LHCN-M2 (cell line): ENCODE results near the gene MIGA1. TPM values are rescaled to one million over a fixed set of nuclear protein-coding genes. Genes with fewer than 3 reads are reported as not detected.
"Not testable (repeated sequence)": the region's sequence is repeated elsewhere in the genome, so short reads cannot be mapped to it uniquely, and the experiment has no call there.

Experiments
- DNase-seq: peaks from one replicate; pipeline ENCODE4 v3.0.0-alpha.2; 2012; ENCODE audit warnings: low read depth
- total RNA-seq: library from RNA; depleted of rRNA; stranded (reverse); fragments of >200 nt; gene quantifications from 2 replicates; pipeline ENCODE4 v1.2.3, GENCODE V29; 2014; rRNA removed

MIGA1 gene
- total RNA-seq, 1 experiment from 2014 or later: 11.9 TPM

DNA sequence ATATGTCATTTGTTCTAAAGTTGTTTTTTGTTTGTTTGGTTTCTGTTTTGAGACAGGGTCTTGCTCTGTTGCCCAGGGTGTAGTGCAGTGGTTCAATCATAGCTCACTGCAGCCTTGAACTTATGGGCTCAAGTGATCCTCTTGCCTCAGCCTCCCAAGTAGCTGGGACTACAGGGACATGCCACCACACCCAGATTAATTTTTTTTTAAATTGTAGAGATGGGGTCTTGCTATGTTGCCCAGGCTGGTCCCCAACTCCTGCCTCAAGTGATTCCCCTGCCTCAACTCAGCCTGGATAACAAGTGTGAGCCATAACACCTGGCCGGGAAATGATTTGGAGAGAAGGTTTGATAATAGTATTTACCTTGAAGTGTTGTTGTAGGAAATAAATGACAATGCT lies 127.2 kb downstream of the MIGA1 start:
- DNase-seq: no peak

DNA sequence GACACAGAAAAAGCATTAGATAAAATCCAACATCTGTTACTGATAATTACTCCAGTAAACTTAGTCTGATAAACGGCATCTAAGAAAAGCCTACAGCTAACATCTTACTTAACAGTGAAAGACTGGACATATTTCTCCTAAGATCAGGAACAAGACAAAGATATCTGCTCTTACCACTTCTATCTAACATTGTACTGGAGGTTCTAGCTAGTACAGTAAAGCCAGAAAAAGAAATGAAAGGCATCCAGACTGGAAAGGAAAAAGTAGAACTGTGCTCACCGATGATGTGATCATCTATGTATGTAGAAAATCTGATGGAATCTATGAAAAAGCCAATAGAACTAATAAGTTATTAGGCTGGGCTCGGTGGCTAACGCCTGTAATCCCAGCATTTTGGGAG lies 130.7 kb downstream of the MIGA1 start:
- DNase-seq: no peak

DNA sequence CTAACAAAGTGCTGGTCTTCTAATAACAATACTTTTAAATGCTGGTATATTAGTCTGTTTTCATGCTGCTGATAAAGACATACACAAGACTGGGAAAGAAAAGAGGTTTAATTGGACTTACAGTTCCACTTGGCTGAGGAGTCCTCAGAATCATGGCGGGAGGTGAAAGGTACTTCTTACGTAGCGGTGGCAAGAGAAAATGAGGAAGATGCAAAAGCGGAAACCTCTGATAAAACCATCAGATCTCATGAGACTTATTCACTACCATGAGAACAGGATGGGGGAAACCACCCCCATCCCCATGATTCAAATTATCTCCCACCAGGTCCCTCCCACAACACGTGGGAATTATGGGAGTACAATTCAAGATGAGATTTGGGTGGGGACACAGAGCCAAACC lies 139.5 kb downstream of the MIGA1 start:
- not testable (repeated sequence) for DNase-seq

DNA sequence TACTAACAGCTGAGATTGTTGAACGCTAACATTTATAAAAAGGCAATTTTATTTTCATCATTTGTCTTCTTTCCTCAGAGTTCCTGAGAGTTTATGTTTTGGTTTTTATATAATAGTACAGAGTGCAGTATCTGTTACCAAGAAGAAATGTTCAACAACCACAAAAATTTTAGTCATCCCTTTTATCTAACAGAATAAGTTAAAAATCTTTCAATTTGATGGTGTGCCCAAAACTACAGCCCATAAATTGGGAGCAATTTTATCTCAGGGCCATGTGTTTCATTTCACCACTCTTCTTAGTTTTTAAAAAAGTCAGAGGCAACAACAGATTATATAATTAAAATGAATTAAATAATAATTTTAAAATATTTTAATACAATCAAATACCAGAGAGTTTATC lies 146.1 kb downstream of the MIGA1 start:
- peak; percentile 40 for DNase-seq

DNA sequence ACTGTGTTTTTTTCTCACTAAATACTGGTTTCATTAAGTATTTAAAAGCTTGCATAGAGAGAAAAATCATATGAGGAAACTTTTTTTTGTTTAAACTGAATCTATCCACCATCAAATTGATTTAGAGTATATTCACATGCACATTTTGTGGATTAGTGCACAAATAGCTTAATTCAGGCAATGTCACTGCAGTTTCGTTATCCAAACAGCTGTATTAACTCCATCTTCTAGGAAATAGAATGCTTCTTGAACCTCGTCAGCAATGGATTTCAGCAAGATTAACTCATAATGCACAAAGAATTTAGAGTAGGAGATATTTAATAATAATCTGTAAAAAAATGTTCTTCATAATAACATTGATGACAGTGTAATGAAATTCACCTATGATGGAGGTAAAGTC lies 146.5 kb downstream of the MIGA1 start:
- no peak for DNase-seq

DNA sequence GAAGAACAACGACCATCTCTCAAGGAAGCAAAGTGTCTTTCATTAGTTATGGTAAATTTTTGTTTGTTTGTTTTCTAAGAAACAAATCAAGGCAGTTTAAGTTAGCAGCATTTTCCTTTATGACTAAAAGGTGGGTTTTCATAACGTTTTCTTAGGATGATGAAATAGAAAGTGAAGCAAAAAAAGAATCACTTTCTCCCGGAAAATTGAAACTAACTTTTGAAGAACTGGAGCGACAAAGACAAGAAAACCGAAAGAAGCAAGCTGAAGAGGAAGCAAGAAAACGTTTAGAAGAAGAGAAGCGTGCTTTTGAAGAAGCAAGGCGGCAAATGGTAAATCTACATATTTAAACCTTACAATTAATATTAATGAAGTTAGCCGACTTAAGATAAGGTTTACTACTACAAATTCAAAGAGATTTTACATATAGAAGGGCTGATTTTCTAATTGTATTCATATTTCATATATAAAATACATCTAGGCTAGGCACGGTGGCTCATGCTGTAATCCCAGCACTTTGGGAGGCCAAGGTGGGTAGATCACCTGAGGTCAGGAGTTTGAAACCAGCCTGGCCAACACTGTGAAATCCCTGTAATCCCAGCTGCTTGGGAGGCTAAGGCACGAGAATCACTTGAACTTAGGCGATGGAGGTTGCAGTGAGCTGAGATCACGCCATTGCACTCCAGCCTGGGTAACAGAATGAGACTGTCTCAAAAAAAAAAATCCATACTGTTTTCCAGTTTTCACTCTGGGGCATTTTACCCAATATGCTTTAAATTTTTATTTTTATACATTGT lies 147.3 kb downstream of the MIGA1 start:
- no peak for DNase-seq

DNA sequence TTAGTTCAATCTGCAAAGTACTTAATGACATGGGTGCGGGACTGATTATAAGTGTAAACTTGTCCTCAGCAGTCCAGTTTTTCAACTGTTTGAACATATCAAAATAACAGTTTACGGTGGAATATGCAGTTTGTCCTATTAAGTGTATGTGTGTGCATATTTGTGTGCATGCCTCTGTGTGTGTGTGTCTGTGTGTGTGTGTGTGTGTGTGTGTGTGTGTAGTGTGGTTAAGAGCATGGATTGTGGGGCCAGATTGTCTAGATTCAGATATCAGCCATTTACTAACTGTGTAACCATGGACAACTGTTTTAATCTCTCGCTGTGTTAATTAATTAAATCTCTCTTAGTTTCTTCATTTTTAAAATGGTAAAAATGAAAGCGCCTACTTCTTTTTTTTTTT lies 148.0 kb downstream of the MIGA1 start:
- no peak for DNase-seq

Other genes starting within 250 kb of the MIGA1 start
- 61.2 and 73.2 TPM in 2 replicates for gene ZZZ3, start 97.0 kb upstream of the MIGA1 start, total RNA-seq
- 54.2 and 60.9 TPM in 2 replicates for gene USP33, start 19.8 kb upstream of the MIGA1 start, total RNA-seq
- gene NEXN, start 109.0 kb downstream of the MIGA1 start, total RNA-seq: 17.1 and 29.7 TPM in 2 replicates
- gene FUBP1, start 199.4 kb downstream of the MIGA1 start, total RNA-seq: 92.9 and 105 TPM in 2 replicates
- 229 and 269 TPM in 2 replicates for gene DNAJB4, start 225.3 kb downstream of the MIGA1 start, total RNA-seq